K562 (cell line): ENCODE results near the gene TMEM38B. TPM values are rescaled to one million over a fixed set of nuclear protein-coding genes. Genes with fewer than 3 reads are reported as not detected.
A peak's percentile ranks its signal among the peaks of the same experiment; 100 is the strongest.

Experiments
- ATAC-seq: fragments of 200-7000 bp; cut with Tn5 transposase; 3 replicates; pipeline ENCODE4 v1.9.1; 2020; ENCODE audit warnings: moderate library complexity
- BruUV-seq: library from RNA; stranded (reverse); fragments of 400-500 nt; replicated peaks from 2 replicates; lab custom pipeline; 2021; lab: Mats Ljungman, UMichigan
- CTCF ChIA-PET: fragments of 300-600 bp; formaldehyde crosslinking; extraction: SDS; loops from one replicate; lab custom pipeline; 2021; ENCODE audit warnings: low intra/inter-chr PET ratio; lab: Yijun Ruan, JAX
- POLR2A ChIA-PET: fragments of 300-600, 350-650 bp; sonication (Branson Sonifier 250); formaldehyde crosslinking; extraction: SDS; loops from one replicate; lab custom pipeline; 2021; ENCODE audit warnings: antibody characterized with exemption, inconsistent platforms; lab: Yijun Ruan, JAX
- DNase-seq, 4 experiments: peaks; one replicate each; pipeline versions ENCODE4 v3.0.0 to v3.0.0-alpha.2; 2011 to 2018; ENCODE audit warnings: low spot score in 3 of 4, mixed read lengths in 3 of 4; ENCODE audit errors: extremely low read depth in 1 of 4
- FAIRE-seq: peaks from 2 replicates; lab custom pipeline; 2011; peaks lifted over from hg19 to GRCh38; lab: Jason Lieb, UNC
- H2AFZ ChIP-seq: 2 replicates; pipeline ENCODE4 v1.6.0; 2011; ENCODE audit warnings: low read depth, low read length, control low read depth, inconsistent platforms
- H3K27ac ChIP-seq: fragments of 200-600 bp; 3 replicates; pipeline ENCODE4 v1.8.0; 2011; ENCODE audit warnings: low read depth, mild to moderate bottlenecking, control low read depth, inconsistent platforms, low read length, moderate library complexity, mixed read lengths; ENCODE audit errors: extremely low read depth
- H3K27me3 ChIP-seq, 2 experiments: fragments of 300-600 bp in 1 of 2; 2 replicates in 1 of 2; 3 replicates in 1 of 2; pipeline versions ENCODE4 v1.6.0 to v1.8.0; 2011; ENCODE audit warnings: inconsistent platforms in 2 of 2, low read length in 2 of 2, mild to moderate bottlenecking in 1 of 2, mixed read lengths in 1 of 2, moderate library complexity in 1 of 2; ENCODE audit not compliant: control insufficient read depth in 2 of 2, insufficient read depth in 2 of 2
- H3K36me3 ChIP-seq: fragments of 300-600 bp; 3 replicates; pipeline ENCODE4 v1.8.0; 2011; ENCODE audit warnings: mild to moderate bottlenecking, low read length, inconsistent platforms; ENCODE audit not compliant: control insufficient read depth, insufficient read depth
- H3K4me1 ChIP-seq, 2 experiments: fragments of 200-600 bp in 1 of 2; replicated peaks in 1 of 2; 2 replicates in 1 of 2; 3 replicates in 1 of 2; pipeline versions ENCODE4 v1.5.1 to v1.8.0; 2011; ENCODE audit warnings: inconsistent platforms in 2 of 2, low read length in 2 of 2, mild to moderate bottlenecking in 1 of 2, mixed read lengths in 1 of 2, moderate library complexity in 1 of 2; ENCODE audit not compliant: control insufficient read depth in 2 of 2, insufficient read depth in 2 of 2
- H3K4me2 ChIP-seq: 2 replicates; pipeline ENCODE4 v1.6.1; 2011; ENCODE audit warnings: low read length, control low read depth, inconsistent platforms, mixed read lengths; ENCODE audit not compliant: insufficient read depth
- H3K4me3 ChIP-seq: fragments of 200-600 bp; sonication (generic), shearing (Covaris generic); 2 replicates; pipeline ENCODE4 v1.5.1; 2016; ENCODE audit warnings: control low read depth, inconsistent platforms
- H3K79me2 ChIP-seq: fragments of 200-600 bp; 3 replicates; pipeline ENCODE4 v1.8.0; 2011; ENCODE audit warnings: low read length, inconsistent platforms; ENCODE audit not compliant: control insufficient read depth, insufficient read depth
- H3K9ac ChIP-seq, 2 experiments: 2 replicates each; pipeline versions ENCODE4 v1.6.0 to v1.6.1; 2011; ENCODE audit warnings: low read depth in 2 of 2, low read length in 2 of 2, control low read depth in 1 of 2, inconsistent platforms in 1 of 2, mild to moderate bottlenecking in 1 of 2, mixed read lengths in 1 of 2; ENCODE audit not compliant: insufficient read depth in 1 of 2
- H3K9me1 ChIP-seq: one replicate; pipeline ENCODE4 v1.6.0; 2011; ENCODE audit warnings: inconsistent platforms, mild to moderate bottlenecking, low read length, moderate library complexity; ENCODE audit not compliant: control insufficient read depth, insufficient read depth
- H3K9me3 ChIP-seq: replicated peaks from 2 replicates; pipeline ENCODE4 v1.5.1; 2011; ENCODE audit warnings: low read depth, low read length, inconsistent platforms; ENCODE audit not compliant: control insufficient read depth, insufficient read depth
- H4K20me1 ChIP-seq: replicated peaks from 2 replicates; pipeline ENCODE4 v1.6.1; 2011; ENCODE audit warnings: low read length, inconsistent platforms, mixed read lengths; ENCODE audit not compliant: control insufficient read depth, insufficient read depth
- ATF7 ChIP-seq: fragments of 450-650 bp; IDR thresholded peaks from 2 replicates; pipeline ENCODE4 v1.7.1; 2014; ENCODE audit warnings: mild to moderate bottlenecking, moderate library complexity
- CHAMP1 ChIP-seq: fragments of 450-650 bp; IDR thresholded peaks from 2 replicates; pipeline ENCODE4 v1.6.1; 2016; ENCODE audit warnings: mild to moderate bottlenecking
- E2F5 ChIP-seq: sonication (generic); formaldehyde crosslinking; IDR thresholded peaks from 2 replicates; pipeline ENCODE4 v1.8.0; 2022; ENCODE audit warnings: mild to moderate bottlenecking, missing genetic modification reagents
- EHMT2 ChIP-seq: fragments of 450-650 bp; IDR thresholded peaks from 2 replicates; pipeline ENCODE4 v1.6.1; 2018; ENCODE audit warnings: antibody characterized with exemption
- ESRRB ChIP-seq: fragments of 250-450 bp; sonication (Bioruptor Pico); IDR thresholded peaks from 2 replicates; pipeline ENCODE4 v1.5.0; 2020; ENCODE audit warnings: mild to moderate bottlenecking, moderate library complexity, borderline replicate concordance
- GABPA ChIP-seq: fragments of 200-800 bp; sonication (Bioruptor generic); conservative IDR thresholded peaks from 2 replicates; pipeline ENCODE4 v1.6.1; 2016; ENCODE audit warnings: low read depth, missing genetic modification characterization, missing compliant biosample characterization
- HLTF ChIP-seq: fragments of 450-650 bp; IDR thresholded peaks from 2 replicates; pipeline ENCODE4 v1.6.1; 2016
- JUND ChIP-seq, 2 experiments: IDR thresholded peaks; 2 replicates in 1 of 2; 3 replicates in 1 of 2; pipeline ENCODE4 v1.6.1; 2011; ENCODE audit warnings: borderline replicate concordance in 2 of 2, low read depth in 2 of 2, low read length in 2 of 2, improper control_type of control experiment in 1 of 2, missing biosample characterization in 1 of 2, missing genetic modification characterization in 1 of 2, missing genetic modification reagents in 1 of 2
- NFIC ChIP-seq: fragments of 450-650 bp; IDR thresholded peaks from 2 replicates; pipeline ENCODE4 v1.6.1; 2017; ENCODE audit warnings: mild to moderate bottlenecking, inconsistent platforms
- PBX2 ChIP-seq, 2 experiments: IDR thresholded peaks in 1 of 2; conservative IDR thresholded peaks in 1 of 2; 2 replicates each; pipeline ENCODE4 v1.6.1; 2016; ENCODE audit warnings: low read depth in 2 of 2, mild to moderate bottlenecking in 1 of 2, missing compliant biosample characterization in 1 of 2, missing genetic modification characterization in 1 of 2, moderate library complexity in 1 of 2
- POLR3G ChIP-seq: IDR thresholded peaks from 2 replicates; pipeline ENCODE4 v1.6.1; 2011; ENCODE audit not compliant: insufficient read length, insufficient replicate concordance; ENCODE audit errors: extremely low read depth
- PRPF4 ChIP-seq: fragments of 200-400 bp; formaldehyde crosslinking; IDR thresholded peaks from one replicate; pipeline ENCODE4 v1.6.1; 2017; ENCODE audit warnings: low read length, low read depth, mild to moderate bottlenecking; ENCODE audit not compliant: insufficient read depth, poor library complexity, severe bottlenecking
- SMARCE1 ChIP-seq: fragments of 450-650 bp; IDR thresholded peaks from 2 replicates; pipeline ENCODE4 v1.7.1; 2016; ENCODE audit warnings: mild to moderate bottlenecking
- SOX6 ChIP-seq: fragments of 450-650 bp; IDR thresholded peaks from 2 replicates; pipeline ENCODE4 v1.6.1; 2014; ENCODE audit warnings: mild to moderate bottlenecking
- ZEB2 ChIP-seq: fragments of 450-650 bp; IDR thresholded peaks from 2 replicates; pipeline ENCODE4 v1.6.1; 2016
- WGBS: fragments of 100-300 bp; shearing (Covaris generic); methylation state at CpG from one replicate; pipeline ENCODE4 v1.1.6; 2016; ENCODE audit warnings: low coverage, mixed read lengths; ENCODE audit not compliant: insufficient coverage; ENCODE audit errors: missing lambda C conversion rate; 5-methylcytosine and 5-hydroxymethylcytosine counted together
- in situ Hi-C: fragments of 300-500 bp; cut with MboI; formaldehyde crosslinking; loops from 4 replicates; pipeline ENCODE4 v1.15.0; 2018; ENCODE audit warnings: inconsistent platforms, mixed read lengths
- intact Hi-C: fragments of 100-400 bp; cut with micrococcal nuclease; formaldehyde crosslinking; loops from 2 replicates; pipeline ENCODE4 v1.14.2; 2022
- polyA plus RNA-seq, 8 experiments: library from polyadenylated mRNA; depleted of rRNA in 4 of 8; stranded (reverse) in 5 of 8; unstranded in 3 of 8; fragments of >200 nt; fragmentation: Nextera tagmentation in 2 of 8; fragmentation: Illumina TruSeq in 1 of 8; extraction: Ambion mirVana in 2 of 8; extraction: Trizol in 1 of 8; gene quantifications; 2 replicates each; pipeline versions ENCODE4 v1.2.1 to v1.2.3, GENCODE V29; 2011 to 2014; ENCODE audit warnings: inconsistent platforms in 1 of 8, missing spikeins in 1 of 8
- total RNA-seq, 7 experiments: library from RNA; depleted of rRNA in 6 of 7; stranded (reverse); fragments of >200 nt in 6 of 7; fragmentation: Illumina TruSeq in 2 of 7; extraction: Trizol in 2 of 7; gene quantifications; 2 replicates each; pipeline versions ENCODE4 v1.2.1 to v1.2.3, GENCODE V29; 2011 to 2021; ENCODE audit warnings: low replicate concordance in 1 of 7

TMEM38B gene
- total and polyA plus RNA-seq, 9 of the 15 experiments (the other 6 are each of a cell fraction or from before 2014, with no cell fraction given) = 26.0 to 57.5 (median 38.5) TPM

DNA sequence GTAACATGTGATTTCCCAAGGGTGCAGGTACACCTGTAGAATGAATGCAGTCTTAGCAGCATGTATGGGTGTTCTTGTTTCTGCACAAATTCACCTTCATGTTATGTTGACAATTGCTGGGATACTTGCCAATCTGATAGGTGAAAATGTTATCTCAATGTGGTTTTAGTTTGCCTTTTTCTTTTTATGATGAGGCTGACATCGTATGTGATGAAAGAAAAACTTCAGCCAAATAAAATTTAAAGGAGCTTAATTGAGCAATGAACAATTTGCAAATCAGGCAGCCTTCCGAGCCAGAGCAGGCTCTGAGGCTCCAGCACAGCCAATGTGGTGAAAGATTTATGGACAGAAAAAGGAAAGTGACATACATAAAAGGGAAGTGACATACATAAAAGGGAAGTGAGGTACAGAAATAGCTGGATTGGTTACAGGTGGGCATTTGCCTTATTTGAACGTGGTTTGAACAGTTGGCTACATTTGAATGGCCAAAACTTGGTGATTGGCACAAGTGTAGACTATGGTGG is 21.6 kb upstream of the TMEM38B start:
- no peak overlapping the region for H3K27ac ChIP-seq
- peak; percentile 85 for TF ChIP-seq GABPA
- TF ChIP-seq EHMT2 = peak; percentile 72
- TF ChIP-seq NFIC = peak; percentile 72
- TF ChIP-seq ESRRB (CRISPR knock-in tag) = no peak
- peak; percentile 52; the same call in 1 of the 2 replicates for TF ChIP-seq JUND (IDR thresholded peaks at IDR 0.05; ENCODE audit: borderline replicate concordance, low read depth, low read length)
- TF ChIP-seq JUND (tag; IDR thresholded peaks at IDR 0.05; ENCODE audit: borderline replicate concordance, low read depth, low read length) = peak; percentile 27; the same call in 2 of the 3 replicates
- no peak for TF ChIP-seq PRPF4
- TF ChIP-seq HLTF = no peak
- no peak for TF ChIP-seq E2F5 (CRISPR knock-in tag)
- TF ChIP-seq SMARCE1 = peak; percentile 59; the same call in 1 of the 2 replicates
- TF ChIP-seq SOX6 = peak; percentile 26; the same call in 1 of the 2 replicates
- TF ChIP-seq CHAMP1 = 0 out of 2 replicates have a peak, but pooled peaks have one; percentile 38
- peak; percentile 70; the same call in 1 of the 2 replicates for TF ChIP-seq ZEB2
- TF ChIP-seq PBX2 (CRISPR knock-in tag; IDR thresholded peaks at IDR 0.05; ENCODE audit: low read depth) = no peak
- peak; percentile 96 for TF ChIP-seq PBX2 (tag; conservative IDR thresholded peaks at IDR 0.05; ENCODE audit: low read depth)
- TF ChIP-seq POLR3G = no peak
- TF ChIP-seq ATF7 = peak; percentile 64

More for the DNA sequence above, 21.6 kb upstream of the TMEM38B start:
- DNase-seq (peak in 1 of 4 experiments; percentile 53), ATAC-seq (peak; percentile 69), FAIRE-seq (peak; percentile 55)
- WGBS = 0% methylated on average over 3 of the region's 3 CpGs
- intact Hi-C loops = no loop called here
- peak overlapping the region; percentile 43 for H3K4me2 ChIP-seq
- no peaks in the 10 kb centered on the region for H3K79me2 ChIP-seq
- H3K27me3 ChIP-seq = no peaks in the 10 kb centered on the region
- H3K9me1 ChIP-seq = no peaks in the 10 kb centered on the region
- H3K4me3 ChIP-seq = no peak overlapping the region
- CTCF ChIA-PET = no interaction called here
- H3K9me3 ChIP-seq = no peaks in the 10 kb centered on the region
- no peak overlapping the region for H3K9ac ChIP-seq
- POLR2A ChIA-PET = interaction anchor here (0.8 kb wide), 1 partner anchor 11 kb away, joined by 4 read pairs; the partner anchor contains the start of gene TAL2
- BruUV-seq = no TSS peak
- in situ Hi-C loops = no loop called here
- peak overlapping the region; percentile 76 for H2AFZ ChIP-seq
- H4K20me1 ChIP-seq = no peaks in the 10 kb centered on the region
- no peaks in the 10 kb centered on the region for H3K36me3 ChIP-seq
- H3K4me1 ChIP-seq = peaks cover 0 to 24% of the 10 kb centered on the region in 2 experiments; a peak in 4 of 5 replicates
